DND-41 (cell line): ENCODE data around the gene LRRC70.

Experiments
- ATAC-seq: fragments of 200-7000 bp; cut with Tn5 transposase; 3 replicates; pipeline ENCODE4 v1.9.1; 2021; ENCODE audit warnings: low read depth; ENCODE audit not compliant: insufficient read depth
- DNase-seq: peaks from one replicate; pipeline ENCODE4 v3.0.0-alpha.2; 2020
- H2AFZ ChIP-seq: 2 replicates; pipeline ENCODE4 v1.6.0; 2012; ENCODE audit warnings: low read depth, low read length
- H3K27ac ChIP-seq: 2 replicates; pipeline ENCODE4 v1.5.1; 2012; ENCODE audit warnings: low read length, inconsistent platforms
- H3K27me3 ChIP-seq: fragments of 200-600 bp; sonication (generic); 2 replicates; pipeline ENCODE4 v1.6.0; 2012; ENCODE audit warnings: low read length, mild to moderate bottlenecking, inconsistent platforms; ENCODE audit not compliant: insufficient read depth, poor library complexity
- H3K36me3 ChIP-seq: 2 replicates; pipeline ENCODE4 v1.5.1; 2012; ENCODE audit warnings: low read length, inconsistent platforms; ENCODE audit not compliant: insufficient read depth
- H3K4me1 ChIP-seq: 2 replicates; pipeline ENCODE4 v1.5.1; 2012; ENCODE audit warnings: mild to moderate bottlenecking, low read length; ENCODE audit not compliant: insufficient read depth
- H3K4me2 ChIP-seq: 2 replicates; pipeline ENCODE4 v1.6.0; 2012; ENCODE audit warnings: mild to moderate bottlenecking, moderate library complexity, low read length, inconsistent platforms; ENCODE audit not compliant: insufficient read depth
- H3K4me3 ChIP-seq, 2 experiments: fragments of 200-600 bp in 1 of 2; shearing (Covaris generic) in 1 of 2; 2 replicates each; pipeline ENCODE4 v1.5.1; 2012 to 2016; ENCODE audit warnings: inconsistent platforms in 2 of 2, low read length in 2 of 2, mild to moderate bottlenecking in 2 of 2, low read depth in 1 of 2, moderate library complexity in 1 of 2
- H3K79me2 ChIP-seq: 2 replicates; pipeline ENCODE4 v1.6.0; 2012; ENCODE audit warnings: low read length, inconsistent platforms; ENCODE audit not compliant: insufficient read depth
- H3K9ac ChIP-seq: 2 replicates; pipeline ENCODE4 v1.6.0; 2012; ENCODE audit warnings: low read depth, mild to moderate bottlenecking, inconsistent platforms, low read length, moderate library complexity
- H3K9me3 ChIP-seq: 2 replicates; pipeline ENCODE4 v1.5.1; 2012; ENCODE audit warnings: low read length, moderate library complexity, mild to moderate bottlenecking, inconsistent platforms; ENCODE audit not compliant: insufficient read depth, severe bottlenecking
- H4K20me1 ChIP-seq: 2 replicates; pipeline ENCODE4 v1.6.0; 2012; ENCODE audit warnings: low read length; ENCODE audit not compliant: insufficient read depth
- CTCF ChIP-seq: IDR thresholded peaks from 2 replicates; pipeline ENCODE4 v1.5.1; 2012; ENCODE audit warnings: borderline replicate concordance, low read length, moderate library complexity, mild to moderate bottlenecking; ENCODE audit not compliant: poor library complexity, severe bottlenecking; ENCODE audit errors: extremely low read depth
- EZH2 ChIP-seq: IDR thresholded peaks from 3 replicates; pipeline ENCODE4 v1.6.1; 2012; ENCODE audit warnings: borderline replicate concordance, low read depth, mild to moderate bottlenecking, moderate library complexity, low read length, inconsistent platforms; ENCODE audit not compliant: severe bottlenecking

LRRC70 gene

GRCh38 chr5:62579761-62580160, 1.1 kb downstream of the LRRC70 start:
- Histone ChIP-seq H3K4me2 (no peak overlapping the region), H3K27me3 (no peaks in the 10 kb centered on the region), H3K9me3 (no peaks in the 10 kb centered on the region), H4K20me1 (no peaks in the 10 kb centered on the region), H3K9ac (no peak overlapping the region), H3K4me3 (no peak overlapping the region), H2AFZ (no peak overlapping the region), H3K4me1 (peaks cover 14% of the 10 kb centered on the region), H3K27ac (no peak overlapping the region), H3K79me2 (no peaks in the 10 kb centered on the region), H3K36me3 (peaks cover 10% of the 10 kb centered on the region)
- no peak for ATAC-seq
- DNase-seq: no peak
- no peak for TF ChIP-seq EZH2
- no peak for TF ChIP-seq CTCF

- Histone ChIP-seq H2AFZ (no peak overlapping the region), H3K4me1 (peaks cover 14% of the 10 kb centered on the region), H3K36me3 (peaks cover 10% of the 10 kb centered on the region), H4K20me1 (no peaks in the 10 kb centered on the region), H3K79me2 (no peaks in the 10 kb centered on the region), H3K9ac (no peak overlapping the region), H3K27ac (no peak overlapping the region), H3K27me3 (no peaks in the 10 kb centered on the region), H3K9me3 (no peaks in the 10 kb centered on the region), H3K4me3 (no peak overlapping the region), H3K4me2 (no peak overlapping the region)
- ATAC-seq (no peak), DNase-seq (no peak)
- TF ChIP-seq CTCF: no peak
- TF ChIP-seq EZH2: no peak
These were observed 3.4 kb downstream of the LRRC70 start for GRCh38 chr5:62581836-62582597.

DNA sequence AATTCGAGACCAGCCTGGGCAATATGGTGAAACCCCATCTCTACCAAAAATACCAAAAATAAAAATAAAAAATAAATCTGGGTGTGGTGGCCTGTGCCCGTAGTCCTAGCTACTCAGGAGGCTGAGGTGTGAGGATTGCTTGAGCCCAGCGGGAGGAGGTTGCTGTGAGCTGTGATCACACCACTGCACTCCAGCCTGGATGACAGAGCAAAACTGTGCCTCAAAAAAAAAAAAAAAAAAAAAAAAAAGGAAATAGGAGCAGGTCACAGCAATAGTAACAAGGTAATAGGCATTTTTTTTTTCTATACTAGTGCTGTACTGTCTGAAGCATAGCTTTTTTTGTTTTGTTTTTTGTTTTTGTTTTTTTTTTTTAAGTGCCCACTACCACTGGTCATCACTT, 5.8 kb downstream of the LRRC70 start:
- Histone ChIP-seq H3K79me2 (no peaks in the 10 kb centered on the region), H3K4me1 (no peaks in the 10 kb centered on the region), H3K27me3 (no peaks in the 10 kb centered on the region), H2AFZ (no peak overlapping the region), H3K9me3 (no peaks in the 10 kb centered on the region), H3K4me2 (no peak overlapping the region), H4K20me1 (no peaks in the 10 kb centered on the region), H3K27ac (no peak overlapping the region), H3K36me3 (peaks cover 18% of the 10 kb centered on the region), H3K4me3 (no peak overlapping the region), H3K9ac (no peak overlapping the region)
- ATAC-seq (no peak), DNase-seq (no peak)
- TF ChIP-seq CTCF (no peak), EZH2 (no peak)
